GM13976 (cell line): ENCODE measurements around the gene DUSP19.

Experiments used
- DNase-seq: peaks from one replicate; pipeline ENCODE4 v3.0.0; 2012; ENCODE audit warnings: low spot score
- CTCF ChIP-seq: IDR thresholded peaks from 2 replicates; pipeline ENCODE4 v1.5.1; 2012; ENCODE audit warnings: borderline replicate concordance, mild to moderate bottlenecking; ENCODE audit not compliant: insufficient read depth; ENCODE audit errors: extremely low read depth, missing control alignments, control extremely low read depth
- in situ Hi-C: fragments of 300-500 bp; cut with MboI; formaldehyde crosslinking; loops from one replicate; pipeline ENCODE4 v1.12.0; 2022; ENCODE audit warnings: low sequenced_read_pairs, mixed read lengths, inconsistent platforms; ENCODE audit not compliant: unreplicated experiment

The DUSP19 gene

GRCh38 chr2:183124957-183125255 lies 46.4 kb downstream of the DUSP19 start:
- no peak for DNase-seq
- in situ Hi-C loops = no loop called here
- no peak for TF ChIP-seq CTCF

DNA sequence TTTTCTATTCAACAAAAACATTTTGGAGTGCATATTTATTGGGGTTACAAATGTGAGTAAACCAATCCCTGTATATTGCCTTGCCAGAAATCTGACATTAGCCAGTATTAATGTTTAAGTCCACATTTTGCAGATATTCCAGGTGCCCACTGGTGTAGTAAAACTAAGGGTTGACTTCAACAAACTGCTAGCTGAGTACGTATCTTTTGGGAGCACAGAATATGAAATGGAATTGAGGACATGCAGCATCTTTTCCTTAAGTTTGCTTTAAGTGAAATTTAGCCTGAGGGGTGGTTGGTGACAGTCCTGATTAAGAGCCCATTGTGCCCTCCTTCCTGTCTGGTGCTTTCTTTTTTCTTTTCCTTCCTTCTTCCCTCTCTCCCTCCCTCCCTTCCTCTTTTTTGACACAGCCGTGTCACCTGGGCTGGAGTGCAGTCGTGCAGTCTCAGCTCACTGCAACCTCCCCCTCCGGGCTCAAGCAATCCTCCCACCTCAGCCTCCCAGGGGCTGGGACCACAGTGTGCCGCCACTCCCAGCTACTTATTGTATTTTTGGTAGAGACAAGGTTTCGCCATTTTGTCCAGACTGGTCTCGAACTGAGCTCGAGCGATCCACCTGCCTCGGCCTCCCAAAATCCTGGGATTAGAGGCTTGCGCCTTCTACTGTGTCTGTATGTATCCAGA lies 47.3 kb downstream of the DUSP19 start:
- in situ Hi-C loops = no loop called here

DNA sequence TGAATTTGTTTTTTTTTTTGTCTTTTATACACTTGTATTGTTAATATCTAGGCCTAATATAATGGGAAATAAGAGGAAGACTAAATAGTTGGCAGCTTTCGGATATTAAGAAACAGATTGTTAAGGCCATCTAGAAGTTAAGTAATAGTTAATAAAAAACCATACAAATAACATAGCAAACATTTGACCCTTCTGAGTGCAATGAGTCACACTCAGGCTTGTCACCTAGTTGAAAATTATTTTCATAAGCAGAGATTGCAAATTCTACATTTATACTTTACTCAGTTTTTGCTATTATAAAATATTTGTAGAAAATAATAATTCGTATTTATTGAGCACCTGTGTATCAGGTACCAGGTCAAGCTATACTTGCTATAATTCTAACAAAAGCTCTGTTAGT lies 48.1 kb downstream of the DUSP19 start:
- no peak for DNase-seq
- TF ChIP-seq CTCF = no peak
- in situ Hi-C loops = no loop called here

More for the DNA sequence above, 47.3 kb downstream of the DUSP19 start:
- DNase-seq = no peak
- TF ChIP-seq CTCF = no peak

DNA sequence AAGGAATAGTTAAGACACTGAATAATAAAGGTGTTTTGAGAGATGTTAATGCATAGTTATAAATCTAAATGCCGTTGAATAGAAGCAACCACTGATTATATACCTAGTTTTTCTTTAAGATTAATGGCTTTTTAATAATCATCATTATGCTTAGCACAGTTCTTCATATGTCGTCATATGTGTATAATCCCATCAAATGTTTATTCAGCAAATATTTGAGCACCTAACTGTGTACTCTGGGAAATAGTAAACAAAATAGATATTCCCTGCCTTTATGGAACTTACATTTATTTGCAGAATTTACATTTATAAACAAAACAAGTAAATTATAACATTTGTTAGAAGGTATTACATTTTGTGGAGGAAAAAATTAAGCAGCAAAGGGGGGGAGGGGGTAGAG lies 55.5 kb downstream of the DUSP19 start:
- in situ Hi-C loops = no loop called here
- no peak for DNase-seq
- TF ChIP-seq CTCF = no peak

DNA sequence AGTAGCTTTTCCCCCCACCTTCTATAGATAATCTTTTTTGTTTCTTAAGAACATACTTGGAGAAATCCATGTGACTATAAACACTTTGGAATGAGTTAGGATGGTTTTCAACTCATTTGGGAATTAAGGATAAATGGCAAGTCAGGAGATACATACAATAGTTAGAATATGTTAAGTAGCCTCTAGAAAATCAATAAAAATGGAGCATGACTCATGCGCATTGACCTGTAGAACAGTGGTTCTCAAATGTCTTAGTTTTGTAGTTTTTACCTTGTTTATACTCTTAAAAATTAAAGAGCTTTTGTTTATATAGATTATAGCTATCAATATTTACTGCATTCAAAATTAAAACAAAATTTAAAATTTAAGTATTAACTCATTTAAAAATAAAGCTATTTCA lies 70.4 kb downstream of the DUSP19 start:
- TF ChIP-seq CTCF = no peak
- no peak for DNase-seq
- in situ Hi-C loops = no loop called here

- in situ Hi-C loops = no loop called here
- no peak for DNase-seq
- TF ChIP-seq CTCF = no peak
Measured at GRCh38 chr2:183149489-183149888, 70.9 kb downstream of the DUSP19 start.
